OCI-LY7 (cell line): ENCODE data around the gene TMEM209. TPM values are rescaled to one million over a fixed set of nuclear protein-coding genes. Genes with fewer than 3 reads are reported as not detected.

Experiments used
- BruUV-seq: library from RNA; stranded (reverse); fragments of 400-500 nt; replicated peaks from 2 replicates; lab custom pipeline; 2021; lab: Mats Ljungman, UMichigan
- CTCF ChIA-PET: fragments of 300-600 bp; sonication (Branson Sonifier 250); formaldehyde crosslinking; loops from one replicate; lab custom pipeline; 2022; ENCODE audit warnings: antibody characterized with exemption; ENCODE audit not compliant: unreplicated experiment; lab: Charles Lee
- POLR2A ChIA-PET: fragments of 300-600 bp; sonication (Branson Sonifier 250); formaldehyde crosslinking; loops from one replicate; lab custom pipeline; 2022; ENCODE audit warnings: antibody characterized with exemption; lab: Charles Lee
- DNase-seq: peaks from one replicate; pipeline ENCODE4 v3.0.0-alpha.2; 2015; ENCODE audit warnings: low spot score
- H2AFZ ChIP-seq: fragments of 200-600 bp; sonication (generic), shearing (Covaris generic); 2 replicates; pipeline ENCODE4 v1.6.1; 2014; ENCODE audit warnings: mild to moderate bottlenecking, antibody characterized with exemption, low read length, moderate library complexity
- H3K27ac ChIP-seq: fragments of 200-600 bp; sonication (generic); 2 replicates; pipeline ENCODE4 v1.5.1; 2014; ENCODE audit warnings: mixed run types, low read depth, mild to moderate bottlenecking, moderate library complexity, low read length, inconsistent platforms; ENCODE audit not compliant: poor library complexity, severe bottlenecking
- H3K36me3 ChIP-seq: fragments of 200-600 bp; sonication (generic); 2 replicates; pipeline ENCODE4 v1.6.1; 2014; ENCODE audit warnings: mild to moderate bottlenecking, antibody characterized with exemption, low read length, moderate library complexity, mixed read lengths; ENCODE audit not compliant: insufficient read depth
- H3K4me1 ChIP-seq: fragments of 200-600 bp; sonication (generic); 2 replicates; pipeline ENCODE4 v1.5.1; 2014; ENCODE audit warnings: mild to moderate bottlenecking, low read length; ENCODE audit not compliant: insufficient read depth, poor library complexity, severe bottlenecking
- H3K4me2 ChIP-seq: fragments of 200-600 bp; sonication (generic); 2 replicates; pipeline ENCODE4 v1.6.1; 2014; ENCODE audit warnings: mild to moderate bottlenecking, low read length
- H3K4me3 ChIP-seq: fragments of 200-600 bp; sonication (generic); 2 replicates; pipeline ENCODE4 v1.5.1; 2014; ENCODE audit warnings: mild to moderate bottlenecking, low read depth, low read length; ENCODE audit not compliant: poor library complexity, severe bottlenecking
- H3K79me2 ChIP-seq: fragments of 200-600 bp; sonication (generic); 2 replicates; pipeline ENCODE4 v1.6.1; 2016; ENCODE audit warnings: low read depth, mild to moderate bottlenecking, low read length, moderate library complexity, mixed read lengths; ENCODE audit not compliant: insufficient read depth
- H3K9me2 ChIP-seq: fragments of 200-600 bp; sonication (generic); 2 replicates; pipeline ENCODE4 v1.6.1; 2016; ENCODE audit warnings: mild to moderate bottlenecking, low read length, mixed read lengths; ENCODE audit not compliant: insufficient read depth
- H3K9me3 ChIP-seq: fragments of 200-600 bp; sonication (generic); 2 replicates; pipeline ENCODE4 v1.6.1; 2014; ENCODE audit warnings: mild to moderate bottlenecking, mixed run types, low read length, mixed read lengths
- H4K20me1 ChIP-seq: fragments of 200-600 bp; sonication (generic); 2 replicates; pipeline ENCODE4 v1.6.1; 2014; ENCODE audit warnings: mild to moderate bottlenecking, antibody characterized with exemption, low read length, moderate library complexity, mixed read lengths; ENCODE audit not compliant: insufficient read depth
- EZH2phosphoT487 ChIP-seq: fragments of 200-600 bp; sonication (generic); IDR thresholded peaks from 2 replicates; pipeline ENCODE4 v1.6.1; 2018; ENCODE audit warnings: low read depth, borderline replicate concordance, mild to moderate bottlenecking, mixed run types, antibody characterized with exemption, low read length, moderate library complexity, mixed read lengths
- intact Hi-C: fragments of 100-400 bp; cut with micrococcal nuclease; formaldehyde crosslinking; loops from one replicate; pipeline ENCODE4 v1.10.0; 2022; ENCODE audit not compliant: unreplicated experiment
- total RNA-seq, 2 experiments: library from RNA; depleted of rRNA in 1 of 2; stranded (reverse); fragments of >200 nt in 1 of 2; shearing (Covaris generic) in 1 of 2; gene quantifications; 2 replicates each; pipeline ENCODE4 v1.2.3, GENCODE V29; 2014 to 2022
- TF ChIP-seq, protein P1 (sequence below): fragments of 200-600 bp; sonication (generic); conservative IDR thresholded peaks from 2 replicates; pipeline ENCODE4 v1.5.1; 2014; ENCODE audit warnings: mild to moderate bottlenecking, antibody characterized with exemption, low read length, moderate library complexity, mixed read lengths

Gene TMEM209
- total RNA-seq, 2 experiments from 2014 or later, result 18.1 to 37.9 TPM

DNA sequence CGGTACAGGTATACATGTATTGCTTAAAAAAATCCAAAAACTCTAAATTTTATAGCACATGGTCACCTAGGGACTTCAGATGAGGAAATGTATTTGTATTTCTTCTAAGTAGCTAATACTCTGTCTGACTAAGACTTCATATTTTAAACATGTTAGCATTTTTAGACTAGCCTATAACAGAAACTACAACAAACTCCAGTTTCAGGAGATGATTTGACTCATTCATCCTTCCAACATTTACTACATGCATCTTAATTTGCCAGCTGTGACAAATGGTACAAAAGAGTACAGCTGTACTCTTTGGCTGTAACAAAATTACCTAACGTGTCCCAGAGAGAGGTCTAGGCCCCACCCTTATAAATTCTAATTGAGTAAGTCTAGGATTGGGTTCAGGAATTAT lies 22.2 kb downstream of the TMEM209 start:
- DNase-seq, result no peak
- Histone ChIP-seq H2AFZ (no peak overlapping the region), H3K9me2 (no peaks in the 10 kb centered on the region), H3K4me2 (no peak overlapping the region), H3K9me3 (no peaks in the 10 kb centered on the region), H3K36me3 (peaks cover 89% of the 10 kb centered on the region), H3K27ac (no peak overlapping the region), H3K79me2 (no peaks in the 10 kb centered on the region), H4K20me1 (no peaks in the 10 kb centered on the region), H3K4me1 (no peaks in the 10 kb centered on the region), H3K4me3 (no peak overlapping the region)
- ChIA-PET CTCF (no interaction called here), POLR2A (interaction anchor here (0.7 to 2.4 kb wide), 4 partner anchors 11 to 236 kb away, joined by 3 to 12 read pairs (median 4); partner anchors contain the start of gene TMEM209)
- BruUV-seq, result no TSS peak
- TF ChIP-seq EZH2phosphoT487, result no peak
- TF ChIP-seq, protein P1, sequence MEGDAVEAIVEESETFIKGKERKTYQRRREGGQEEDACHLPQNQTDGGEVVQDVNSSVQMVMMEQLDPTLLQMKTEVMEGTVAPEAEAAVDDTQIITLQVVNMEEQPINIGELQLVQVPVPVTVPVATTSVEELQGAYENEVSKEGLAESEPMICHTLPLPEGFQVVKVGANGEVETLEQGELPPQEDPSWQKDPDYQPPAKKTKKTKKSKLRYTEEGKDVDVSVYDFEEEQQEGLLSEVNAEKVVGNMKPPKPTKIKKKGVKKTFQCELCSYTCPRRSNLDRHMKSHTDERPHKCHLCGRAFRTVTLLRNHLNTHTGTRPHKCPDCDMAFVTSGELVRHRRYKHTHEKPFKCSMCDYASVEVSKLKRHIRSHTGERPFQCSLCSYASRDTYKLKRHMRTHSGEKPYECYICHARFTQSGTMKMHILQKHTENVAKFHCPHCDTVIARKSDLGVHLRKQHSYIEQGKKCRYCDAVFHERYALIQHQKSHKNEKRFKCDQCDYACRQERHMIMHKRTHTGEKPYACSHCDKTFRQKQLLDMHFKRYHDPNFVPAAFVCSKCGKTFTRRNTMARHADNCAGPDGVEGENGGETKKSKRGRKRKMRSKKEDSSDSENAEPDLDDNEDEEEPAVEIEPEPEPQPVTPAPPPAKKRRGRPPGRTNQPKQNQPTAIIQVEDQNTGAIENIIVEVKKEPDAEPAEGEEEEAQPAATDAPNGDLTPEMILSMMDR, result no peak
- intact Hi-C loops, result loop anchor here (5.0 kb wide), 1 partner anchor 61 kb away; no protein-coding TSS in a partner anchor

DNA sequence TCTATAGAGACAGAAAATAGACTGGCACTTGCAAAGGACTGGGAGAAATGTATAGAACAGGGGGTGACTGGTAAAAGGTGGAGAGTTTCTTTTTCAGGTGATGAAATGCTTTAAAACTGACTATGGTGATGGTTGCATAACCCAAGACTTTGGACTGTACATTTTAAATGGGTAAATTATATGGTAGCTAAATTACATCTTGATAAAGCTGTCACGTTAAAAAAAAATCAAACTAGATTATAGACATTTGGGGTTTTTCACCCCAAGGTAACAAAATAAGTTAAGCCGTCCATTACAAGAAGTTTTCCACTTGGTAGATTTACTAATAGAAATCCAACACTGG lies 24.0 kb downstream of the TMEM209 start:
- DNase-seq, result no peak
- H3K27ac ChIP-seq, result no peak overlapping the region
- H3K4me3 ChIP-seq, result no peak overlapping the region
- H4K20me1 ChIP-seq, result no peaks in the 10 kb centered on the region
- BruUV-seq, result no TSS peak
- H3K79me2 ChIP-seq, result no peaks in the 10 kb centered on the region
- H3K4me1 ChIP-seq, result no peaks in the 10 kb centered on the region
- ChIA-PET CTCF (no interaction called here), POLR2A (interaction anchor here (0.7 to 2.4 kb wide), 7 partner anchors 10 to 45 kb away, joined by 3 to 12 read pairs (median 3); partner anchors contain the start of gene TMEM209)
- H3K9me2 ChIP-seq, result no peaks in the 10 kb centered on the region
- H3K9me3 ChIP-seq, result no peaks in the 10 kb centered on the region
- intact Hi-C loops, result loop anchor here (5.0 kb wide), 1 partner anchor 59 kb away; no protein-coding TSS in a partner anchor
- no peak overlapping the region for H3K4me2 ChIP-seq
- peaks cover 89% of the 10 kb centered on the region for H3K36me3 ChIP-seq
- TF ChIP-seq, protein P1, result no peak
- no peak for TF ChIP-seq EZH2phosphoT487
- no peak overlapping the region for H2AFZ ChIP-seq

DNA sequence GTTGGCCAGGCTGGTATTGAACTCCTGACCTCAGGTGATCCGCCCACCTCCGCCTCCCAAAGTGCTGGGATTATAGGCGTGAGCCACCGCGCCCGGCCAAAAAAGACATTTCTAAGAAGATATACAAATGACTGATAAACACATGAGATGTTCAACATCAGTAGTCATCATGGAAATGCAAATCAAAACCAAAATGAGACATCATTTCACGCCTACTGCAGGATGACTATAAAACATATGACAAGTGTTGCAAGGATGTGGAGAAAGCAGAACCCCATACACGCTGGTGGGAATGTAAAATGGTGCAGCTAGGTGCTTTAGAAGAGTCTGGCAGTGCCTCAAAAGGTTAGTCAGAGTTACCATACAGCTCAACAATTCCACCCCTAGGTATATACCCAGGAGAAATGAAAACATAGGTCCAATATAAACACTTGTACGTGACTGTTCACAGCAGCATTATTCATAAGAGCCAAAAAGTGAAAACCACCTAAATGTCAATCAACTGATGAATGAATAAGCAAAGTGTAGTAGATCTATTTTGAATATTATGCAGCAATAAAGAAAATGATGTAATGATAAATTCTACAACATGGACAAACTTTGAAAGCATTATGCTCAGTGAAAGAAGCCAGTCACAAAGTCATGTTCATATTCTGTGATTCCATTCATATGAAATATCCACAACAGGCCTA lies 24.5 kb downstream of the TMEM209 start:
- CTCF ChIA-PET, result no interaction called here

More for the DNA sequence above, 24.5 kb downstream of the TMEM209 start:
- POLR2A ChIA-PET, result interaction anchor here (1.3 to 2.4 kb wide), 2 partner anchors 10 to 16 kb away, joined by 4 to 12 read pairs; no protein-coding TSS in a partner anchor
- BruUV-seq, result no TSS peak
- no peaks in the 10 kb centered on the region for H3K9me2 ChIP-seq
- H3K9me3 ChIP-seq, result no peaks in the 10 kb centered on the region
- no peaks in the 10 kb centered on the region for H3K4me1 ChIP-seq
- H3K36me3 ChIP-seq, result peaks cover 84% of the 10 kb centered on the region
- TF ChIP-seq, protein P1, result no peak
- no peak for TF ChIP-seq EZH2phosphoT487
- H3K27ac ChIP-seq, result no peak overlapping the region
- no peaks in the 10 kb centered on the region for H4K20me1 ChIP-seq
- intact Hi-C loops, result loop anchor here (5.0 kb wide), 1 partner anchor 58 kb away; no protein-coding TSS in a partner anchor
- H3K4me3 ChIP-seq, result no peak overlapping the region
- no peak for DNase-seq
- no peak overlapping the region for H2AFZ ChIP-seq
- no peaks in the 10 kb centered on the region for H3K79me2 ChIP-seq
- H3K4me2 ChIP-seq, result no peak overlapping the region
